Measurements from ENCODE around the gene HAGHL. TPM values are rescaled to one million over a fixed set of nuclear protein-coding genes. Genes with fewer than 3 reads are reported as not detected.

Gene HAGHL
- total RNA-seq, 2 experiments from 2014 or later = 28.8 to 32.6 TPM

DNA sequence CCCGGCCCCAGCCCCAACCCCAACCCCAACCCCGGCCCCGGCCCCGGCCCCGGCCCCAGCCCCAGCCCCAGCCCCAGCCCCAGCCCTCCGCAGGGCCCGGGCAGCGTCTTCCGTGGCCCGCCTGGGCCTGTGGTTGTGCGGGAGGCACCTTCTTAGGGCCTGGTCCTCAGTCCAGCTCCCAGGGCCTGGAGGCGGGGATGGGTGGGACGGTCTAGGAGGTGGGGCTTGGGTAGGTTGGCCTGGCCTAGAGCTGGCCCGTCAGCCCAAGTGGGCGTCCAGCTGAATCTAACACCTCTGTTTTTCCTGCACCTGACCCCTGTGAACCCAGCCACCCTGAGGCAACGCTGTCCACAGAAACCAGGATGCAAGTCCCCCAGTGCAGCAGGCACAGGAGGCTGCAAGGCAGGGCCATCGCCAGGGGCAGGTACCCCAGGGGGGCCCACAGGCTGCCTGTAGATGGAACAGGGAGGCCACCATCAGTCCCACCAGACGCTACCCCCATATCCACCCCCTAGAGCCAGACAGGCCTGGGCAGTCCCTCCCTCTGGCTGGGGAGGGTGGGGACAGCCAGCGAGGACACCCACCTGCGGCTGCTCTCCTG, 42.4 kb downstream of the HAGHL start:
- no peaks in the 10 kb centered on the region for H3K36me3 Mint-ChIP-seq (ENCODE audit: low read depth)
- TF ChIP-seq, protein P1, sequence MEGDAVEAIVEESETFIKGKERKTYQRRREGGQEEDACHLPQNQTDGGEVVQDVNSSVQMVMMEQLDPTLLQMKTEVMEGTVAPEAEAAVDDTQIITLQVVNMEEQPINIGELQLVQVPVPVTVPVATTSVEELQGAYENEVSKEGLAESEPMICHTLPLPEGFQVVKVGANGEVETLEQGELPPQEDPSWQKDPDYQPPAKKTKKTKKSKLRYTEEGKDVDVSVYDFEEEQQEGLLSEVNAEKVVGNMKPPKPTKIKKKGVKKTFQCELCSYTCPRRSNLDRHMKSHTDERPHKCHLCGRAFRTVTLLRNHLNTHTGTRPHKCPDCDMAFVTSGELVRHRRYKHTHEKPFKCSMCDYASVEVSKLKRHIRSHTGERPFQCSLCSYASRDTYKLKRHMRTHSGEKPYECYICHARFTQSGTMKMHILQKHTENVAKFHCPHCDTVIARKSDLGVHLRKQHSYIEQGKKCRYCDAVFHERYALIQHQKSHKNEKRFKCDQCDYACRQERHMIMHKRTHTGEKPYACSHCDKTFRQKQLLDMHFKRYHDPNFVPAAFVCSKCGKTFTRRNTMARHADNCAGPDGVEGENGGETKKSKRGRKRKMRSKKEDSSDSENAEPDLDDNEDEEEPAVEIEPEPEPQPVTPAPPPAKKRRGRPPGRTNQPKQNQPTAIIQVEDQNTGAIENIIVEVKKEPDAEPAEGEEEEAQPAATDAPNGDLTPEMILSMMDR (IDR thresholded peaks at IDR 0.05) = no peak
- H3K4me3 Mint-ChIP-seq = no peak overlapping the region
- no peak for DNase-seq
- H3K27ac Mint-ChIP-seq = no peak overlapping the region
- no peaks in the 10 kb centered on the region for H3K9me3 Mint-ChIP-seq
- POLR2A ChIA-PET = no interaction called here
- no peaks in the 10 kb centered on the region for H3K27me3 Mint-ChIP-seq
- H3K4me1 Mint-ChIP-seq (ENCODE audit: low read depth) = no peaks in the 10 kb centered on the region
- CTCF ChIA-PET = interaction anchor here (1.3 kb wide), 1 partner anchor 57 kb away, joined by 4 read pairs; no protein-coding TSS in a partner anchor
- ATAC-seq = no peak
- intact Hi-C loops (cut with micrococcal nuclease) = no loop called here

DNA sequence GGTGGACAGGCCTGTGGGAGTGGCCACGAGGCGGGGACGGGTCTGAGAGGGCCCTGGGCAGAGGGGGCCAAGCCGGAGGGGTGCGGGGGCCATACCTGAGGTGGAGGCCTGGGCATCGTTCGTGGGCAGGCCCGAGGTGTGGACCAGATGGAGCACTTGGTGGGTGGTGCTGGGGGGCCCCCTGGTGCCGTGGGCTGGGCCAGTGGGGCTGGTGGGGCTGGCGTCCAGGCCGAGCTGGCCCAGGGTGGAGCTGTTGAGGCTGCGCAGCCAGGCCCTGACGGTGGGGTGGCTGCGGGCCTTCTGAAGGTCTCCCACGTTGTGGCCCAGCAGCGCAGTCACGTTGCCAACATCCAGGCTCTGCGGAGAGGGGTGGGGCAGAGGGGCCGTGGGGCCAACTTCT, 43.0 kb downstream of the HAGHL start:
- DNase-seq (no peak), ATAC-seq (no peak)
- Mint-ChIP-seq H3K4me1 (ENCODE audit: low read depth) (no peaks in the 10 kb centered on the region), H3K27ac (no peak overlapping the region), H3K4me3 (no peak overlapping the region), H3K36me3 (ENCODE audit: low read depth) (no peaks in the 10 kb centered on the region), H3K9me3 (no peaks in the 10 kb centered on the region), H3K27me3 (no peaks in the 10 kb centered on the region)
- ChIA-PET POLR2A (interaction anchor here (0.9 kb wide), 1 partner anchor 57 kb away, joined by 3 read pairs; no protein-coding TSS in a partner anchor), CTCF (interaction anchor here (1.3 kb wide), 1 partner anchor 58 kb away, joined by 4 read pairs; no protein-coding TSS in a partner anchor)
- TF ChIP-seq, protein P1 (IDR thresholded peaks at IDR 0.05) = no peak
- intact Hi-C loops (cut with micrococcal nuclease) = no loop called here

DNA sequence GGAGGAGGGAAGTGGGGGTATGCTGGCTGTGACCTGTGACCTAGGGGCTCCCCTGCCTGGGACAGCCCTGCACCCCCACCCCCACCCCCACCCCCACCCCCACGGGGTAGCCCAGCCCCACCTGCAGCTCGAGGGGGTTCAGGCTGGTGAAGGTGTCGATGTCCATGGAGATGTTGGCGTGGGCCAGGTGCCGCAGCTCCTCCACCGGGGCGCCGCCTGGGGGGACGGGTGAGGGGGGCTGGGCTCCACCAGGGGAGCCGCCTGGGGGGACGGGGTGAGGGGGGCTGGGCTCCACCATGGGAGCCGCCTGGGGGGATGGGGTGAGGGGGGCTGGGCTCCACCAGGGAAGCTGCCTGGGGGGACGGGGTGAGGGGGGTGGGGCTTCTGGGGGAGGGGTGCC, 43.5 kb downstream of the HAGHL start:
- DNase-seq (no peak), ATAC-seq (no peak)
- Mint-ChIP-seq H3K36me3 (ENCODE audit: low read depth) (no peaks in the 10 kb centered on the region), H3K4me1 (ENCODE audit: low read depth) (no peaks in the 10 kb centered on the region), H3K4me3 (no peak overlapping the region), H3K27ac (no peak overlapping the region), H3K9me3 (no peaks in the 10 kb centered on the region), H3K27me3 (no peaks in the 10 kb centered on the region)
- intact Hi-C loops (cut with micrococcal nuclease) = no loop called here
- CTCF ChIA-PET = interaction anchor here (1.3 kb wide), 1 partner anchor 58 kb away, joined by 4 read pairs; no protein-coding TSS in a partner anchor
- TF ChIP-seq, protein P1 (IDR thresholded peaks at IDR 0.05) = no peak
- POLR2A ChIA-PET = interaction anchor here (0.9 kb wide), 1 partner anchor 57 kb away, joined by 3 read pairs; no protein-coding TSS in a partner anchor

DNA sequence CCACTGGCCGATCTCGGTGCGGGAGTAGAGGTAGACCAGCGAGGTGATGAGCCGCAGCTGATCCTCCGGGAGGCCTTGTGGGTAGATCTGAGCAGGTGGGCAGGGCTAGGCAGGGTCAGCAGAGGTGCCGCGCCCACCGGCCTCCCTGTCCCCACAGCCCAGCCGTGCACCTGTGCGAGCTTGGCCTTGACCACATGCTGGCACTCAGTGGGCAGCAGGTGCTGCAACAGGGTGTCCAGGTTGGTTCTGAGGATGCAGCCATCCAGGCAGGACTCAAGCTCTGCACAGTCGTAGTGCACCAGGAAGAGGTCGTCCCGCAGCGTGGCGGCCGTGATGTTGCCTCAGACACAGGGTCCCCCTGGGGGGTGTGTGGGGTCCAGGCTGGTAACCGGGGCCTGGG, 46.1 kb downstream of the HAGHL start:
- Mint-ChIP-seq H3K4me1 (ENCODE audit: low read depth) (no peaks in the 10 kb centered on the region), H3K36me3 (ENCODE audit: low read depth) (no peaks in the 10 kb centered on the region), H3K9me3 (no peaks in the 10 kb centered on the region), H3K27me3 (peaks cover 4% of the 10 kb centered on the region), H3K27ac (no peak overlapping the region), H3K4me3 (no peak overlapping the region)
- ChIA-PET CTCF (no interaction called here), POLR2A (interaction anchor here (0.6 kb wide), 1 partner anchor 520 kb away, joined by 3 read pairs; no protein-coding TSS in a partner anchor)
- intact Hi-C loops (cut with micrococcal nuclease) = no loop called here
- DNase-seq (no peak), ATAC-seq (no peak)
- TF ChIP-seq, protein P1 (IDR thresholded peaks at IDR 0.05) = no peak

DNA sequence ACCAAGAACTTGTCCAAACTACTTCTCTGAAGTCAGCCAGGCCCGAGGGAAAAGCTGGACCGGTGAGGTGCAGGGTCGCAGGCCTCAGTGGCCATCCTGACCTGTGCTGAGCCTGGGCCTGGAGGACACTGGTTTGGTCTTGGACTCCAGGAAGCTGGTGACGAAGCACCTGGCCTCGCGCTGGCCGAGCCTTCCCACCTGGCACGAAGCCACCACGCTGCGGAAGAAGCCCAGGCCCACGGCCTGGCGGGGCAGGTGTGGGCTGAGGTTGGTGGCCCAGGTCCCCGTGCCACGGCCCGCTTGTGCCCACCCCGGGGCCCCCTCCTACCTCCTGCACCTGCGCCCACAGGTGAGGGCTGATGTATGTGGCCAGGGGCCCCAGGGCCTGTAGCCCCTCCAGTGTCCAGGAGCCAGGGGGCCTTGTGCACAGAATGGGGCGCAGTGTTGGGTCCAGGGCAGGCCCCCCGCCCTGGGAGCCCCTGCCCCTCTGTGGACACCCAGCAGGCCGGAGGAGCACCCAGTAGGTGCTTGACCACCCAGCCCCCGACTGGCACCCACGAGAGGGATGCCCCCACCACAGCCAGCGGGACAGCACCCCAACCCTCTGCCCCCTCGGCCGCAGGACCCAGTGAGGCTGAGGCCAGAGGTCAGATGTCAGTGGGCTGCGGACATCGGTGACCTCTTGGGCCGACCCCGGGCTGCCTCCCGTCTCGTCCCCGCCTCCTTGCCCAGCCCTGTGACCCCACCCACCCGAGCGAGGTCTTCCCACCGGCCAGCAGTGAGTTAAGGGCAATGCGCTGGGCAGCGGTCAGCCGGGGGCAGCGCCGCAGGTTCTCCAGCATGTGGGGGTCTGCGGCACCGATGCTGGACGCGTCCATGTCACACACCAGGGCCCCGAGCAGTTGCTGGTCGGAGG, 47.4 kb downstream of the HAGHL start:
- intact Hi-C loops (cut with micrococcal nuclease) = no loop called here
- Mint-ChIP-seq H3K4me3 (no peak overlapping the region), H3K4me1 (ENCODE audit: low read depth) (no peaks in the 10 kb centered on the region), H3K36me3 (ENCODE audit: low read depth) (no peaks in the 10 kb centered on the region), H3K27me3 (peaks cover 4% of the 10 kb centered on the region), H3K9me3 (no peaks in the 10 kb centered on the region), H3K27ac (no peak overlapping the region)
- ChIA-PET CTCF (no interaction called here), POLR2A (no interaction called here)
- DNase-seq (no peak), ATAC-seq (no peak)
- TF ChIP-seq, protein P1 (IDR thresholded peaks at IDR 0.05) = no peak

Data from activated CD8-positive, alpha-beta T cell treated with anti-CD3 and anti-CD28 coated beads for 36 hours (primary cell).